ENCODE measurements around the gene MFSD6. TPM values are rescaled to one million over a fixed set of nuclear protein-coding genes. Genes with fewer than 3 reads are reported as not detected.

MFSD6 gene
- total and polyA plus RNA-seq, 2 of the 8 experiments (the other 6 are each of a cell fraction or from before 2014, with no cell fraction given) = 1.8 to 5.1 TPM

- Histone ChIP-seq H2BK12ac (ENCODE audit: low read depth, low read length) (no peak overlapping the region), H3K14ac (ENCODE audit: insufficient read length) (no peak overlapping the region), H3K23ac (ENCODE audit: insufficient read length) (no peak overlapping the region), H3K9ac (replicated peaks in 1 of 4; ENCODE audit: extremely low read depth in 1 of 4, low read depth in 3 of 4, low read length in 3 of 4) (no peak overlapping the region), H3K4me3 (ENCODE audit: extremely low read depth in 1 of 4, insufficient read depth in 2 of 4, low read depth in 3 of 4, low read length in 4 of 4) (no peak overlapping the region), H3K4ac (replicated peaks; ENCODE audit: insufficient read length, low read depth, low read length) (no peak overlapping the region), H2AK5ac (ENCODE audit: low read depth, low read length) (no peak overlapping the region), H2BK5ac (ENCODE audit: low read depth, low read length) (no peak overlapping the region), H3K4me2 (ENCODE audit: insufficient read depth in 1 of 2, low read depth in 2 of 2, low read length in 2 of 2) (no peak overlapping the region), H4K91ac (replicated peaks; ENCODE audit: insufficient read length, low read length) (no peak overlapping the region), H3K36me3 (ENCODE audit: control insufficient read depth in 2 of 4, insufficient read depth in 4 of 4, low read length in 3 of 4) (no peaks in the 10 kb centered on the region), H2BK120ac (replicated peaks; ENCODE audit: low read depth, low read length) (no peak overlapping the region), H3K27ac (ENCODE audit: low read depth, low read length) (no peak overlapping the region), H3K4me1 (replicated peaks in 1 of 4; ENCODE audit: control insufficient read depth in 3 of 4, insufficient read depth in 4 of 4, low read length in 3 of 4) (no peaks in the 10 kb centered on the region), H3K79me1 (ENCODE audit: low read depth, low read length) (no peaks in the 10 kb centered on the region), H4K8ac (ENCODE audit: extremely low read depth, insufficient read depth, low read length) (no peak overlapping the region), H3K18ac (ENCODE audit: extremely low read depth, low read length) (no peak overlapping the region), H2AFZ (ENCODE audit: low read length) (no peak overlapping the region), H4K5ac (ENCODE audit: insufficient read length, low read depth, low read length) (no peak overlapping the region), H2BK20ac (ENCODE audit: low read length) (no peak overlapping the region), H3K56ac (replicated peaks; ENCODE audit: insufficient read length, low read depth, low read length) (no peak overlapping the region), H3K9me3 (ENCODE audit: insufficient read depth in 2 of 2, low read depth in 1 of 2, low read length in 1 of 2) (no peaks in the 10 kb centered on the region), H2BK15ac (ENCODE audit: low read length) (no peak overlapping the region), H3K27me3 (replicated peaks in 1 of 4; ENCODE audit: control insufficient read depth in 3 of 4, extremely low read depth in 1 of 4, insufficient read depth in 3 of 4, low read length in 3 of 4) (no peaks in the 10 kb centered on the region), H3K23me2 (ENCODE audit: low read depth, low read length) (no peaks in the 10 kb centered on the region), H4K20me1 (replicated peaks in 1 of 2; ENCODE audit: control insufficient read depth in 1 of 2, insufficient read depth in 2 of 2, low read length in 2 of 2) (peaks cover 0 to 2% of the 10 kb centered on the region in 2 experiments), H3K79me2 (ENCODE audit: control insufficient read depth in 1 of 2, insufficient read depth in 2 of 2, low read length in 2 of 2) (no peaks in the 10 kb centered on the region)
- ChIA-PET CTCF (ENCODE audit: partially characterized antibody) (no interaction called here), POLR2A (ENCODE audit: partially characterized antibody) (no interaction called here)
- DNase-seq (ENCODE audit: low read depth in 1 of 2, low spot score in 2 of 2) = no peak
- no peak for FAIRE-seq
- TF ChIP-seq JUN (IDR thresholded peaks at IDR 0.05; ENCODE audit: low read depth, low read length) (no peak), ASH2L (IDR thresholded peaks at IDR 0.05; ENCODE audit: low read length) (no peak), NRF1 (IDR thresholded peaks at IDR 0.05; ENCODE audit: low read depth, low read length) (no peak), EP300 (IDR thresholded peaks at IDR 0.05; ENCODE audit: borderline replicate concordance in 1 of 2, low read depth in 2 of 2, low read length in 2 of 2) (no peak)
- 91% methylated on average over 5 of the region's 7 CpGs; no CpG with 5 or more reads in 1 of the 2 experiments for WGBS, 2 experiments (ENCODE audit: extremely low coverage in 1 of 2, insufficient coverage in 1 of 2, insufficient read length in 1 of 2, insufficient replicate concordance in 2 of 2, low coverage in 1 of 2, low lambda C conversion rate in 2 of 2, missing lambda C conversion rate in 1 of 2)
Observed at GRCh38 chr2:190455358-190456095, 47.4 kb downstream of the MFSD6 start.
